ENCODE measurements around the gene FRG1.
"Not testable (repeated sequence)": the region's sequence is repeated elsewhere in the genome, so short reads cannot be mapped to it uniquely, and the experiment has no call there.

FRG1 gene
- total RNA-seq: 28.6 to 51.7 (median 36.1) reads per million in 3 experiments

- DNase-seq: peak; percentile 98
These were observed at the start of gene FRG1 for GRCh38 chr4:189940178-189941004. TSS of gene FRG1 (plus strand) at chr4:189940872. CDS start at chr4:189941010, 138 bp downstream.

- DNase-seq: no peak
These were observed 43.0 kb upstream of the FRG1 start for GRCh38 chr4:189897667-189898066.

GRCh38 chr4:189899481-189900015, 41.1 kb upstream of the FRG1 start:
- not testable (repeated sequence) for DNase-seq

GRCh38 chr4:189904420-189905027, 36.1 kb upstream of the FRG1 start:
- DNase-seq: peak; percentile 35

GRCh38 chr4:189912170-189912569, 28.5 kb upstream of the FRG1 start:
- no peak for DNase-seq

- DNase-seq: no peak
These were observed 23.3 kb upstream of the FRG1 start for GRCh38 chr4:189917161-189917891.

- DNase-seq: no peak
These were observed 19.6 kb upstream of the FRG1 start for GRCh38 chr4:189921058-189921457.

GRCh38 chr4:189926742-189927141, 13.9 kb upstream of the FRG1 start:
- not testable (repeated sequence) for DNase-seq

GRCh38 chr4:189941005-189941450, 356 bp downstream of the FRG1 start:
- DNase-seq: no peak

- DNase-seq: not testable (repeated sequence)
These were observed 1.7 kb downstream of the FRG1 start for GRCh38 chr4:189942412-189942811.

GRCh38 chr4:189944077-189944476, 3.4 kb downstream of the FRG1 start:
- DNase-seq: not testable (repeated sequence)

- not testable (repeated sequence) for DNase-seq
These were observed 6.2 kb downstream of the FRG1 start for GRCh38 chr4:189946906-189947305.

GRCh38 chr4:189948486-189948885, 7.8 kb downstream of the FRG1 start:
- not testable (repeated sequence) for DNase-seq

GRCh38 chr4:189969291-189969690, 28.6 kb downstream of the FRG1 start:
- DNase-seq: not testable (repeated sequence)

- no peak for DNase-seq
These were observed 33.0 kb downstream of the FRG1 start for GRCh38 chr4:189973646-189974045.

GRCh38 chr4:189974056-189974455, 33.4 kb downstream of the FRG1 start:
- no peak for DNase-seq

GRCh38 chr4:189979196-189980047, 38.8 kb downstream of the FRG1 start:
- DNase-seq: no peak

GRCh38 chr4:189980292-189980691, 39.6 kb downstream of the FRG1 start:
- DNase-seq: not testable (repeated sequence)

- no peak for DNase-seq
These were observed 41.3 kb downstream of the FRG1 start for GRCh38 chr4:189981970-189982369.

GRCh38 chr4:189983916-189984526, 43.3 kb downstream of the FRG1 start:
- DNase-seq: not testable (repeated sequence)

GRCh38 chr4:189984661-189985060, 44.0 kb downstream of the FRG1 start:
- not testable (repeated sequence) for DNase-seq

All from central memory CD4-positive, alpha-beta T cell (primary cell).